GM10266 (cell line): ENCODE results near the gene ORC6.
"Not testable (repeated sequence)": the region's sequence is repeated elsewhere in the genome, so short reads cannot be mapped to it uniquely, and the experiment has no call there.

ENCODE experiments used
- DNase-seq: peaks from one replicate; pipeline ENCODE4 v3.0.0; 2012; ENCODE audit errors: extremely low spot score
- CTCF ChIP-seq: IDR thresholded peaks from 2 replicates; pipeline ENCODE4 v1.5.1; 2012; ENCODE audit warnings: mild to moderate bottlenecking, low read depth; ENCODE audit not compliant: control insufficient read depth, insufficient read depth; ENCODE audit errors: missing control alignments

The ORC6 gene

GRCh38 chr16:46662123-46662522 lies 27.3 kb upstream of the ORC6 start:
- no peak for DNase-seq
- TF ChIP-seq CTCF: no peak

GRCh38 chr16:46673320-46674013 lies 16.0 kb upstream of the ORC6 start:
- peak; percentile 91 for TF ChIP-seq CTCF
- peak; percentile 63 for DNase-seq

- DNase-seq: not testable (repeated sequence)
Observed at GRCh38 chr16:46677943-46678342, 11.5 kb upstream of the ORC6 start.

GRCh38 chr16:46681867-46682266 lies 7.6 kb upstream of the ORC6 start:
- not testable (repeated sequence) for DNase-seq

GRCh38 chr16:46686815-46687473 lies 2.5 kb upstream of the ORC6 start:
- no peak for TF ChIP-seq CTCF
- no peak for DNase-seq

GRCh38 chr16:46687486-46687885 lies 2.0 kb upstream of the ORC6 start:
- DNase-seq: no peak
- no peak for TF ChIP-seq CTCF

- no peak for TF ChIP-seq CTCF
- DNase-seq: no peak
Observed at GRCh38 chr16:46688101-46688653, 1.3 kb upstream of the ORC6 start.

GRCh38 chr16:46688654-46689364 lies 650 bp upstream of the ORC6 start, which contains the start of gene VPS35:
VPS35 (minus strand) TSS chr16:46689178; CDS start chr16:46689133, 45 bp downstream.
- peak; percentile 26 for TF ChIP-seq CTCF
- peak; percentile 95 for DNase-seq
